GM19099 (cell line): ENCODE results near the gene UBE2O.

Source experiments
- POLR2A ChIP-seq: IDR thresholded peaks from 3 replicates; pipeline ENCODE4 v1.6.1; 2011; ENCODE audit warnings: low read depth; ENCODE audit not compliant: insufficient read length; ENCODE audit errors: extremely low read depth

UBE2O gene

DNA sequence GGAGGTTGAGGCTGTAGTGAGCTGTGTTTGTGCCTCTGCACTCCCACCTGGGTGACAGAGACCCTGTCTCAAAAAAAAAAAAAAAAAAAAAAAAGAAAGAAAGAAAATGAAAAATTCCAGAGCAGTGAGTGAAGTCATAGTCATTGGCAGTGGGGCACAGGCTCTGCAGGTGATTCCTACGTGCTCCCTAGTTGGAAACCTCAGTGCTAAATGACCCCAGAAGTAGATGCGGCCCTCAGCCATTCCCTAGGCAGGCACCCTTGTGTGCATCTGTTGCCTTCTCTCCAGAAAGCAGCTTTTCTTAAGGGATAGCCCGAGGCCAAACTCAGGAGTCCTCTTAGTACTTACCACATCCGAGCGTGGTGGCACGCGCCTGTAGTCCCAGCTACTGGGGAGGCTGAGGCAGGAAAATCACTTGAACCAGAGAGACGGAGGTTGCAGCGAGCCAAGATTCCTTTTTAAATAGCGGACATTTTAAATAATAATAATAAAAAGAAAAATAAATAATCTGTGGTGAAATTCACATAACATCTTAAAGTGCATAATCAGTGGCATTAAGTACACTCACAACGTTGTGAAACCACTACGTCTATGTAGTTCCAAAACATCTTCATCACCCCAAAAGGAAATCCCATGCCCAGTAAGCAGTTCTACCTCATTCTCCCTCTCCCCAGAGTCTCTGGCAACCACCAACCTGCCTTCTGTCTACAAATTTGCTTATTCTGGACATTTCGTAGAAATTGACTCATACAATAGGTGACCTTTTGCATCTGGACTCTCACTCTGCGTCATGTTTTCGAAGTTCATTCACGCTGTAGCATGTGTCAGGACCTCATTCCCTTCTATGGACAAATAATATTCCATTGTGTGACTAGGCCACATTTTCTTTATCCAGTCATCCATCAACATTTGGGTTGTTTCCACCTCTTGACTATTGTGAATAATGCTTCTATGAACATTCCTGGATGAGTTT is 81.0 kb downstream of the UBE2O start:
- TF ChIP-seq POLR2A = no peak

DNA sequence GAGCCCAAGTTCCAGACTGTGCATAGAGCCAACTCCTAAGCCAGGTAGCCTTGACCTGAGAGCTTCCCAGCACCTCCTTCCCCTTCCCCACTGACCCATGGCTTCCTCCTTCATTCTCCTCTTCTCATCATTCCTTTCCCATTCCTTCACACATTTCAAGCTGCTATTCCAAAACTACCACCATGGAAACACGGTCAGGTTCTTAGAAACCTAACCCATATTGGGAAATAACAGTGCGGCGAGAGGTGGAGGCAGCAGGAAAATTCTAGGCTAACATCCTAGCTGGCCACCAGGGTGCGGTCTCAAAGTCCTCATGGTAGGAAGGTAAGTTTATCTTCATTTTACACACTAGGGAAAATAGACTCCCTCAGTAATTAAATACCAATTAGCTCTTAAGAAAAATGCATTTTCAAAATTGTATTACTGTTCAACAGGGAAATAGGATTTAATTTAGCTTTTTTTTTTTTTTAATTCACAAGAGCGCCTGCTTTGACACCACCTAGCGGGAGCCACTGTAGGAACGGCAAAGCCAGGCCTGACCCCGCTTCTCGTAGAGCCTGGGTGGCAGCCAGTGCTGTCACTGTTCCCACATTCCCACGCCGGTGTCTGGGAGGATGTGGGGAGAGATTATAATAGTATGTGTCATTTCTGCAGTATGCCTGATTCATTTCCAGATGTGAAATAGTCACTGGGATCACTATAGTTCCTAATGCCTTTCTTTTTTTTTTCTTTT is 82.5 kb downstream of the UBE2O start:
- no peak for TF ChIP-seq POLR2A

DNA sequence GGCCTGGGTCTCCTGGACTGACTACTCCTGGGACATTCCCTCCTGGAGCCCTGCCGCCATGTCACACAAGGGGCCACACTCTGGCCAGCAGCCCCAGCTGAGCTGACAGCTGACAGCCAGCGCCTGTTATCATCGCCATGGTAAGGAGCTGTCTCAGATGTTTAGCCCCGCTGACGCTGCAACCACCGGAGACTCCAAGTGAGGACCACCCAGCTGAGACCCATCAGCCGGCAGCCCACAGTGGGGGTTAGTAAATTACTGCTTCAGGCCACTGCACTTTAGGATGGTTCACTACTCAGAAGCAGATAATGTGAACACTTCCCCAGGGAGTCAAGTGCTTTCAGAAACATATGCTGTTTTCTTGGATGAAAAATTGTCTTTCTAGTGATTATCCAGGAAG is 83.1 kb downstream of the UBE2O start:
- no peak for TF ChIP-seq POLR2A

DNA sequence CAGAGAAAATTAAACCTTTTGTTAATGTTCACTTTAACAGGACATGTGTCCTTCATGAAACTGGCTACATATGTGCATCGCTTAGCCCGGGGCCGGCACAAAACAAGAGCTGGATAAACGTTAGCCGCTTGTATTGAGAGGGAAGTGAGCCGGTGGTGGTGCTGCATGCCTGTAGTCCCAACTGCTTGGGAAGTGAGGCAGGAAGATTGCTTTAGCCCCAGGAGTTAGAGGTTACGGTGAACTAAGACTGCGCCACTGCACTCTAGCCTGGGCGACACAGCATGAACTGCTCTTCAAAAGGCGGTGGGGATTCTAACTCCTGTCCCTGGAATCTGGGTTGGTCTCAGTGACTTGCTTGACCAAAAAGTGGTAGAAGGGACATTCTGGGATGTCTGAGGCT is 83.6 kb downstream of the UBE2O start:
- TF ChIP-seq POLR2A = no peak

DNA sequence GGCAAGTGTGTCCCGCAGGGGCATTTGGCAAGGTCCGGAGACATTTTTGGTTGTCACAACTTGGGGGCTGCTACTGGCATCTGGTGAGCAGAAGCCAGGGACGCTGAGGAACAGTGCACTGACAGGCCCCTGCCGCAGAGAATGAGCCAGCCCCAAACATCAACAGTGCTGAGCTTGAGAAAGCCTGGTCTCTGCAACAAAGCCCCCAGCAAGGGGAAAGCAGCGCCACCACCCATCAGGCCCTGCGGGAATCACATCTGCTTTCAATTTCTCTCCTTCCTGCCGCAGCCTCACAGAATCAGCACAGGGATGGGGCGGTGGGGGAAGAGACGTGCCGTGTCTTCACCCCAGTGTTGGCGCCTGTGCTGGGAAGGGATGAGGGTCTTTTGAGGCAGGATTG is 84.4 kb downstream of the UBE2O start:
- no peak for TF ChIP-seq POLR2A

DNA sequence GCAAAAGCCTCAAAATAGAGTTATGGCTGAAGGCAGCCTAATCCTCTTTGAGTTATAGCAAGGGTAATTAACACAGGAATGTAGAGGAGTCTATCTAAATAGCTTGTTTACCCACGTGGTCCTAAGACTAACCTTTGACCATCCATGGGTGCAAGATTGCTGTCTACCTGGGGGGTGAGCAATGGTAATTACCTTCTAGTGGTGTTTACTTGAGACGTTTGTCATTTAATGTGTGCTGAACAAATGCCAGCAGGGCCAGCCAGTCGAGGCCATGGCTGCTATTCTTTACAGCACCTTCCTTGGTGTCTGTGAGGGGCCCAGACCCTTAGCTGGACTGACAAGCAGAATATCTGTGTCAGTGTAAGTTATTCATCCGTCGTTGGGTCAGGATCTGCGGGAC is 85.3 kb downstream of the UBE2O start:
- no peak for TF ChIP-seq POLR2A

DNA sequence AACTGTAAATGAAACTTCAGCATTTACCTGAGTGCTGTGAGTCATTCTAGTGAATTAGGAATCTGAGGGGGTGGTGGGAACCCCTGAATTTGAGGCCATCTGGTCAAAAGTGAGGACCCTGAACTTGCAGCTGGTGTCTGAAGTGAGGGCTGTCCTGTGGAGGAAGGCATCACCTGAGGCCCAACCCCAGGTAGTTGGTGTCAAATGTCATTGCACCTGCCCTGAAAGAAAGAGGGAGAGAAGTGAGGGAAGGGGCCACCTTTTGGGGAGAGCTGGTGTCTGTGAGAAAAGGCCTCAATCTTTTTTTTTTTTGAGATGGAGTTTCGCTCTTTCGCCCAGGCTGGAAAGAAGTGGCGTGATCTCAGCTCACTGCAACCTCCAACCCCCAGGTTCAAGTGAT is 86.7 kb downstream of the UBE2O start:
- no peak for TF ChIP-seq POLR2A

DNA sequence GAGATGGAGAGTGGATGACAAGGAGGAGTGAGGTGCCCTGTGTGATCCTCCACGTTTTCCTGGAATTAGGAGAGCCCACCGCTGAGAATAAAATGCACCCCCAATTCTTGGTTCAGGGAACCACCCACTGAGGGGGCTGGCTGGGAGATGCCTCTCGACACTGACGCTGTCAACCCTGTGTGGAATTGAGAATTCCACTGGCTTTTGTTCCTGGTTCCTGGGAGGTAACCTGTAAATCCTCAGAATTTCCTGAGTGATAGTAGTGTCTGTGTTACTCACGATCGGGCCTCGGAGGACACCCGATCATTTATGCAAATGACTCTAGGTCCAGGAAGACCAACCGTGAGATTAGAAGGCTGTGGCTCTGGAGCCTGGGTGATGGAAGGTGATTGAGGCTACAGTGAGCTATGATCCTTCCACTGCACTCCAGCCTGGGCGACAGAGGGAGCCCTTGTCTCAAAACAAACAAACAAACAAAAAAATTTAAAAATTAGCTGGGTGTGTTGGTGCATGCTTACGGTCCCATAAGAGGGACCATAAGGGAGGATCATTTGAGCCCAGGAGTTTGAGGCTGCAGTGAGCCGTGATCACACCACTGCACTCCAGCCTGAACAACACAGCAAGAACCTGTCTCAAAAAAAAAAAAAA is 87.6 kb downstream of the UBE2O start:
- TF ChIP-seq POLR2A = no peak

DNA sequence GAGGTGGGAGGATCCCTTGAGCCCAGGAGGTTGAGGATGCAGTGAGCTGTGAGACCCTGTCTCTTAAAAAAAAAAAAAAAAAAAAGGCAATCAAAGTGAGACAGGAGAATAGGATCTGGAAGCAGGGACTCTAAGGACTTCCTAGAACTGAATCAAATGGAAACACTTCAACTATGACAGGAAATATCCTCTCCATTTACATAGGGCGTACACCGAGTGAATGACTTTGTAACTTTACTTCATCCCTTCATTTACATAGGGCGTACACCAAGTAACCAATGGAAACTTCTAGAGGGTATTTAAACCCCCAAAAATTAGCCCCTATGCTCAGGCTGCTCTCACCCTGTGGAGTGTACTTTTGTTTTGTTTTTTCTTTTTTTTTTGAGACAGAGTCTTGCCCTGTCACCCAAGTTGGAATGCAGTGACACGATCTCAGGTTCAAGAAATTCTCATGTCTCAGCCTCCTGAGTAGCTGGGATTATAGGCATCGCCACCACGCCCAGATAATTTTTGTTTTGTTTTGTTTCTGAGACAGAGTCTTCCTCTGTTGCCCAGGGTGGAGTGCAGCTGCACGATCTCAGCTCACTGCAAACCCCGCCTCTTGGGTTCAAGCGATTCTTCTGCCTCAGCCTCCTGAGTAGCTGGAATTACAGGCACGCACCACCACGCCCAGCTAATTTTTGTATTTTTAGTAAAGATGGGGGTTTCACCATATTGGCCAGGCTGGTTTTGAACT is 89.7 kb downstream of the UBE2O start:
- TF ChIP-seq POLR2A = no peak

DNA sequence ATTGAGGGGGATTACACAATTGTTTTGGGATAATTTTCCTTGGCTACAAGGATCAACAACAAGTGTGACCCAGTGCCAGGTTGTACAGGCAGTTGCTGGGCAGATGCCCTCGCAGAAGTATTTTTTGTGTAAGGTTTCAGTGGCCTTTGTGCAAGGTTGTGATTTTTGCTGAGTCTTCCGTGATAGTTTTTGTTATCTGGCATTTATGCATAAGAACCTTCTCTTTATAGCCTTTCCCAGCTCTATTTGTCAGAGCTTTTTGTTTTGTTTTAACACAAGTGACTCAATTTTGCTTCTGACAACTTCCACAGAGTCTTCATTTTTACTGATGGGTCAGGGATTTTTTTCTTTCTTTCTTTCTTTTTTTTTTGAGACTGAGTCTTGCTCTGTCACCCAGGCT is 92.5 kb downstream of the UBE2O start:
- TF ChIP-seq POLR2A = no peak

DNA sequence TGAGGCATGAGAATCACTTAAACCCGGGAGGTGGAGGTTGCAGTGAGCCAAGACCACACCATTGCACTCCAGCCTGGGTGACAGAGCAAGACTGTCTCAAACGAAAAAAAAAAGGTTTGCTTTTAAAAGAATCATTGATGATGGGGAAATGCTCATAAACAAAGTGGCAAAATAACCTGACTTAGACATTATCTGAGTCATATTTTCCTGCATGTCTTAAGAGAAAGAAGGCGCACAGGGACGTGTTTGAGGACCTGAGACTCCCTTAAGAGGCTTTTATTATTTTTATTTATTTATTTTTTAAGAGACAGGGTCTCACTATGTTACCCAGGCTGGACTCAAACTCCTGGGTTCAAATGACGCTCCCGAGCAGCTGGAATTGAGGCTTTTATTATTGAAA is 93.6 kb downstream of the UBE2O start:
- TF ChIP-seq POLR2A = no peak

DNA sequence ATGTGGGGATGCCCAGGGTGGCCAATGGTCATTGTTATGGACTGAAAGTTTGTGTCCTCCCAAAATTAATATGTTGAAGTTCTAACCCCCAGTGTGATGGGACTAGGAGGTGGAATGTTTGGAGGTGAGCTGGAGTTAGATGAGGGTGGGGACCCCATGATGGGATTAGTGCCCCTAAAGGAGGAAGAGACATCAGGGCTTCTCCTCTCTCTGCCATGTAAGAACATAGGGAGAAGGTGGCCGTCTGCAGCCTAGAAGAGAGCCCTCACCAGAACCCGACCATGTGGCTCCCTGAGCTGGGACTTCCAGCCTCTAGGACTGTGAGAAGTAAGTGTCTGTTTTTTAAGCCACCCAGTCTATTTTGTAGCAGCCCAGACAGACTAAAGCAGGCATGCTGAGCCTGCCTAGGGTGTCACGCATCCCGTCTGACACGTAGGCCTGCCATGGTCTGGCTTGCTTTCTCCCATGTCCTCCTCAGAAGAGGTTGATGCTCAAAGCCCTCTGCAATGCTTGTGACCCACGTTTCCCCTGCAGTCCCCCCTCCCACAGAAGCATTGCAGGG is 95.3 kb downstream of the UBE2O start:
- no peak for TF ChIP-seq POLR2A

DNA sequence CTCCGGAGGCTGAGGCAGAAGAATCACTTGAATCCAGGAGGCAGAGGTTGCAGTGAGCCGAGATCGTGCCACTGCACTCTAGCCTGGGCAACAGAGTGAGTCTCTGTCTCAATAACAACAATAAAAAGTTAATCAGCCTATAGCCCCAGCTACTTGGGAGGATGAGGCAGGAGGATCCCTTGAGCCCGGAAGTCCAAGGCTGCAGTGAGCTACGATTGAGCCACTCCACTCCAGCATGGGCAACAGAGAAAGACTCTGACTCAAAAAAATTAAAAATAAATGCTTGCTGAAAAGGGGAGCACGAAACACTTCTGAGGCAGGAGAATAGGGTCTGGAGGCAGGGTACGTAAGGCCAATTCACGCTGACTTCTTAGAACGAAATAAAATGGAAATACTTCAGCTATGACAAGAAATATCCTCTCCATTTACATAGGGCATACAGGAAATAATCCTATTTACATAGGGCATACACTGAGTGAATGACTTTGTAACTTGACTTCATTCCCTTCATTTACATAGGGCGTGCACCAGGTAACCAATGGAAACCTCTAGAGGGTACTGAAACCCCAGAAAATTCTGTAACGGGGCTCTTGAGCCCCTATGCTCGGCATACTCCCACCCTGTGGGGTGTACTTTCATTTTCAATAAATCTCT is 96.0 kb downstream of the UBE2O start:
- TF ChIP-seq POLR2A = no peak

DNA sequence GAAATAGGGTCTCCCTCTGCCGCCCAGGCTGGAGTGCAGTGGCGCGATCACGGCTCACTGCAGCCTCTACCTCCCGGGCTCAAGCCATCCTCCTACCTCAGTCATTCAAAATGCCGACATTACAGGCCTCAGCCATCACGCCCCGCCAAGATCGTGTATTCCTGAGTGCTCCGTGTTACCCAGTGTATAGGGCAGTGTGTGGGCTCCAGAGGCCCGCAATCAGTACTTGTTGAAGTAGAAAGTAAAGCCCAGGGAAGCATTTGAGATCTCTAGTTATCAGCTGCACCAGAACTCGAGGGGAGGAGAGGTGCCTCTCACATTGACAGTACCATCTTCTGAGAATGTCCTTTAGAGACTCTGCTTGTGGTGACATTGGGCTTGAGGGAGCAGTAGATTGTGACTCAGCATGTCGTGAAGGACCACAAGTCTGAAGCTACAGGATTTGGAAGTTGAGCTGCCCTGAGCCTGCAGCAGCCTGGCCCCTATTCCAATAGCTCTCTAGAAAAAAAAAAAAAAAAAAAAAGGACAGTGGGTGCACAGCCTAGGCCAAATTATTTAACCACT is 98.1 kb downstream of the UBE2O start:
- TF ChIP-seq POLR2A = no peak
